ENCODE measurements around the gene RRP1.
A peak's percentile ranks its signal among the peaks of the same experiment; 100 is the strongest.

Gene RRP1

DNA sequence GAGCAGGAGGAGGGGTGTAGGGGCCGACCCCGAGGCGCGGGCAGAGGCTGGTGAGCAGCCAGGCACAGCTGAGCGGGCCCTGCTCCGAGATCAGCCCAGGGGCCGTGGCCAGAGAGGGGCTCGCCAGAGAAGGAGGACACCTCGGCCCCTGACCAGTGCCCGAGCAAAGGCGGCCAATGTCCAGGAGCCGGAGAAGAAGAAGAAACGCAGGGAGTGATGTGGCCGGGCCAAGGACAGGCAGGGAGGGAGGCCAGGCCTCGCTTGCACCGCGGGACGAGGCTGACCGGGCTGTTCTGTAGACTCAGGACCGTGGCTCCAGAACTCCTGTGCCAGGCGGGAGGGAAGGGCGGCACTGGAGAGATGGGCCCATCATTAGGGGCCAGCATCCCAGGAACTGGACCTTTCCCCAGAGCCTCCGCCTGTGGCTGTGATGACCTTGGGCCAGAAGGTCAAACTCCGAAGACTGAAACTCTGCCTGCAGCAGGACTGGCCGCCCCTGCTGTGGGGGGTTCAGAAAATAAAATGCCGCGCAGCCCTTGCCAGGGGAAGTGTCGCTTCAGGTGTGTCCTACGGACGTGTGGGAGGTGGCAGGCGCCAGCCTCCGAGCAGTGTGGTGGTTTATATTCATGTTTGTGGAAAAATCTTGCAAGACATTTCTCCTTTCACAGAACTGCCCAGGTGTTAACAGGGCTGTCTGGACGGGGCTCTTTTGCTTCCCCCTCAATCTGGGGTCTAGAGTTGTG lies 14.4 kb downstream of the RRP1 start:
- TF ChIP-seq, protein P1, sequence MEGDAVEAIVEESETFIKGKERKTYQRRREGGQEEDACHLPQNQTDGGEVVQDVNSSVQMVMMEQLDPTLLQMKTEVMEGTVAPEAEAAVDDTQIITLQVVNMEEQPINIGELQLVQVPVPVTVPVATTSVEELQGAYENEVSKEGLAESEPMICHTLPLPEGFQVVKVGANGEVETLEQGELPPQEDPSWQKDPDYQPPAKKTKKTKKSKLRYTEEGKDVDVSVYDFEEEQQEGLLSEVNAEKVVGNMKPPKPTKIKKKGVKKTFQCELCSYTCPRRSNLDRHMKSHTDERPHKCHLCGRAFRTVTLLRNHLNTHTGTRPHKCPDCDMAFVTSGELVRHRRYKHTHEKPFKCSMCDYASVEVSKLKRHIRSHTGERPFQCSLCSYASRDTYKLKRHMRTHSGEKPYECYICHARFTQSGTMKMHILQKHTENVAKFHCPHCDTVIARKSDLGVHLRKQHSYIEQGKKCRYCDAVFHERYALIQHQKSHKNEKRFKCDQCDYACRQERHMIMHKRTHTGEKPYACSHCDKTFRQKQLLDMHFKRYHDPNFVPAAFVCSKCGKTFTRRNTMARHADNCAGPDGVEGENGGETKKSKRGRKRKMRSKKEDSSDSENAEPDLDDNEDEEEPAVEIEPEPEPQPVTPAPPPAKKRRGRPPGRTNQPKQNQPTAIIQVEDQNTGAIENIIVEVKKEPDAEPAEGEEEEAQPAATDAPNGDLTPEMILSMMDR (IDR thresholded peaks at IDR 0.05) = no peak
- H3K36me3 Mint-ChIP-seq (ENCODE audit: low read depth) = peaks cover 26% of the 10 kb centered on the region
- DNase-seq = no peak
- H3K27ac Mint-ChIP-seq = peak overlapping the region; percentile 80
- H3K27me3 Mint-ChIP-seq (ENCODE audit: low read depth, poor library complexity) = no peaks in the 10 kb centered on the region
- no peak overlapping the region for H3K4me3 Mint-ChIP-seq
- no peaks in the 10 kb centered on the region for H3K9me3 Mint-ChIP-seq
- peaks cover 18% of the 10 kb centered on the region for H3K4me1 Mint-ChIP-seq

DNA sequence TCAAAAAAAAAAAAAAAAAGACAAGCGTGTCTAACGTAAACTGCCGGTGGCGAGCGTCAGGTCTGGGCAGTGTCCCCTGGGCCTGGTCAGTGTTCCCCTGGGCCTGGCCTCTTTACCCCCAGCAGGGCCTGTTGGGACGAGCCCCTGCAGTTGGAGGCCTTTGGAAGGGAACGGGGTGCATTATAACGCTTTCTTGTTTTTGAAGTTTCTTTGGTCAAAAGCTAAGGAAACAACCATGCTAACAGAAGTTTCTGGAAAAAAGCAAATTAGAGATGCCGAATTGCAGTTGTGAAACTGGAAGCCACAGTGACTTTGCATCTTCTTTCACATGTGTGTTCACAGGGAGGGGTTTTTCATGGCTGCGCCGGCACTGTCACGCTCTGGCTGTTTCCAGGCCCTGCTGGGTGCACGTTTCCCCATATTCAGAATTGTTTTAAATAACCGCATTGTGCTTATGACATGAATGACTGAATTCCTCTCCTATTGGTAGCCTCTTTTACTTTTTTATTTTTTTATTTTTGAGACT lies 16.0 kb downstream of the RRP1 start:
- H3K27me3 Mint-ChIP-seq (ENCODE audit: low read depth, poor library complexity) = no peaks in the 10 kb centered on the region
- TF ChIP-seq, protein P1 (IDR thresholded peaks at IDR 0.05) = no peak
- no peaks in the 10 kb centered on the region for H3K9me3 Mint-ChIP-seq
- H3K36me3 Mint-ChIP-seq (ENCODE audit: low read depth) = peaks cover 22% of the 10 kb centered on the region
- H3K4me1 Mint-ChIP-seq = peaks cover 23% of the 10 kb centered on the region
- DNase-seq = no peak
- H3K4me3 Mint-ChIP-seq = no peak overlapping the region
- peak overlapping the region; percentile 96 for H3K27ac Mint-ChIP-seq

DNA sequence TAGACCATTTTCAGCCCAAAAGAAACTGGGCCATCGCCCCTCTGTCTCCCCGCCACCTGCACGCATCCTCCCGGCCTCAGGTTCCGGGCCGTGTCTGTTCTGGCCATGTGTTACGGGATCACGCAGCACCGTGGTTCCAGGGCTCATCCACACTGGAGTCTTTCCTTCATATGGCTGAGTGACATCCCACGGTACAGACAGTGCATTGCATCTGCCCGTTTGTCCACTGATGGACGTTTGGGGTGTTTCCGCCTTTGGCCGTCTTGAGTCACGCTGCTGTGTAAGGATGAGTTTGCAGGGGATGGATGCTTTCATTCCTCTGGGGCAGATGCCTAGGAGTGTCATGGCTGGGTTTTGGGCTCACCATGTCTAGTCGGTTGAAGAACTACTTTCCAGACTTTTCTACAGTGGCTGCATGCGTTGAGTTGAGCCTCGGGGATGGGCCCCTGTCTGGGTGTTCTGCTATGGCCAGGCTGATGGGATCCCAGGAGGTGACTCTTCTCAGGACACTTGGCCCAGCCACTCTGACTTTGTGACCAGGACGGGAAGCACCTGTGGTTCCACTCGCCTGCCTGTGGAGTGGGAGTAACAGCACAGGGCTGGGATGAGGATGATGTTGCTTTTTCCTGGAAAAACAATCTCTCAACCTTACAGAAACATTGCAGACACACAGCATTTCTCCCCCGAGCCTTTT lies 16.8 kb downstream of the RRP1 start:
- no peaks in the 10 kb centered on the region for H3K9me3 Mint-ChIP-seq
- TF ChIP-seq, protein P1 (IDR thresholded peaks at IDR 0.05) = no peak
- DNase-seq = no peak
- H3K4me1 Mint-ChIP-seq = peaks cover 23% of the 10 kb centered on the region
- peaks cover 13% of the 10 kb centered on the region for H3K36me3 Mint-ChIP-seq (ENCODE audit: low read depth)
- H3K27ac Mint-ChIP-seq = peak overlapping the region; percentile 73
- no peak overlapping the region for H3K4me3 Mint-ChIP-seq
- no peaks in the 10 kb centered on the region for H3K27me3 Mint-ChIP-seq (ENCODE audit: low read depth, poor library complexity)

DNA sequence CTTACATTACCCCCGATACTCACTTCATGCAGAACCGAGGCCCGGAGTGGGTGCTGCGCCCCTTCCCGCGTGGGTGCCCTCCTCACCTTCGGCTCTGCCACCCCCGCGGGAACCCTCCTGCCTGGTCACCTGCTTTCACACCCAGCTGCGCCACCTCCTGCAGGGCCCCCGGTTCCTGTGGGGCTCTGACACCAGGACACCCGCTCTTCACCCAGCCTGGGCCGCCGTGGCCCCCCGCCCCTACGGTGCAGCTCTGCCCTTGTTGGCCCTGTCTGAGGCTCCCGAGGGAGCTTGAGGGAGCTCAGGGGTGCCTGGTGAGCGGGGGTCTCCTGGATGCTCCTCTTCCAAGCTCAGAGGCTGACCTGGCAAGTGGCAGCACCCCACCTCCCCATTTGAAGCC lies 19.0 kb downstream of the RRP1 start:
- H3K4me3 Mint-ChIP-seq = no peak overlapping the region
- H3K9me3 Mint-ChIP-seq = no peaks in the 10 kb centered on the region
- H3K4me1 Mint-ChIP-seq = peaks cover 29% of the 10 kb centered on the region
- peaks cover 4% of the 10 kb centered on the region for H3K27me3 Mint-ChIP-seq (ENCODE audit: low read depth, poor library complexity)
- no peak for DNase-seq
- TF ChIP-seq, protein P1 (IDR thresholded peaks at IDR 0.05) = no peak
- H3K27ac Mint-ChIP-seq = no peak overlapping the region
- peaks cover under 1% of the 10 kb centered on the region for H3K36me3 Mint-ChIP-seq (ENCODE audit: low read depth)

DNA sequence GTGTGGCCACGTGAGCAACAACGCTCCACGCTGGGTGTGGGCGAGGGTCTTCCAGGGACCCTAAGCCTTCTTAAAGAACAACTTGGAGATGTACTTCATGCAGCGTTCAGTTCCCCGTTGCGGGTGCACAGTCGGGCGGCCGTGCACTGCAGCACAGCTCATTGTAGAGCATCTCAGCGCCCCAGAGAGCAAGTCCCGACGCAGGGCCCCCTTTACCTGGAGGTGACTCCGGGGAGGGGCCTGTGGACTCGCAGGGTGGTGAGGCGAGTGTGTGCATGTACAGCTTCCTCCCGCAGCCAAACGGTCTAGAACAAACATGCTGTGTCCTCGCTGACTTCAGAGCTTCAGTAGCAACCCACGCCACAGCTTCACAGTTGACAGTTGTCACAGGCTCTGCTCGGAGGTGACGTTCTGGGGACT lies 19.5 kb downstream of the RRP1 start:
- no peak for DNase-seq
- peaks cover 4% of the 10 kb centered on the region for H3K27me3 Mint-ChIP-seq (ENCODE audit: low read depth, poor library complexity)
- no peak overlapping the region for H3K4me3 Mint-ChIP-seq
- no peak overlapping the region for H3K27ac Mint-ChIP-seq
- peaks cover 29% of the 10 kb centered on the region for H3K4me1 Mint-ChIP-seq
- TF ChIP-seq, protein P1 (IDR thresholded peaks at IDR 0.05) = no peak
- H3K36me3 Mint-ChIP-seq (ENCODE audit: low read depth) = no peaks in the 10 kb centered on the region
- no peaks in the 10 kb centered on the region for H3K9me3 Mint-ChIP-seq

Data from nephron progenitor cell (in vitro differentiated cells).